Ishikawa (cell line): ENCODE data around the gene EML1.

Experiments
- CEBPB ChIP-seq: IDR thresholded peaks from 2 replicates; pipeline ENCODE4 v1.6.1; 2012
- CREB1 ChIP-seq: IDR thresholded peaks from 2 replicates; pipeline ENCODE4 v1.6.1; 2012; ENCODE audit warnings: low read depth
- EGR1 ChIP-seq: IDR thresholded peaks from 2 replicates; pipeline ENCODE4 v1.6.1; 2012
- EP300 ChIP-seq: IDR thresholded peaks from 2 replicates; pipeline ENCODE4 v1.6.1; 2012; ENCODE audit warnings: borderline replicate concordance
- FOXM1 ChIP-seq: IDR thresholded peaks from 2 replicates; pipeline ENCODE4 v1.6.1; 2012; ENCODE audit warnings: low read depth, borderline replicate concordance
- NFIC ChIP-seq: IDR thresholded peaks from 2 replicates; pipeline ENCODE4 v1.6.1; 2012
- RAD21 ChIP-seq: IDR thresholded peaks from 2 replicates; pipeline ENCODE4 v1.6.1; 2012; ENCODE audit warnings: low read depth
- TAF1 ChIP-seq: IDR thresholded peaks from 2 replicates; pipeline ENCODE4 v1.6.1; 2012; ENCODE audit warnings: low read depth, mild to moderate bottlenecking
- TCF12 ChIP-seq: IDR thresholded peaks from 2 replicates; pipeline ENCODE4 v1.6.1; 2012; ENCODE audit warnings: low read depth
- TEAD4 ChIP-seq: IDR thresholded peaks from 2 replicates; pipeline ENCODE4 v1.6.1; 2012
- YY1 ChIP-seq: IDR thresholded peaks from 2 replicates; pipeline ENCODE4 v1.6.1; 2012; ENCODE audit warnings: low read depth
- ZBTB7A ChIP-seq: IDR thresholded peaks from 2 replicates; pipeline ENCODE4 v1.6.1; 2012; ENCODE audit warnings: low read depth
- TF ChIP-seq, protein P1 (sequence below): IDR thresholded peaks from 2 replicates; pipeline ENCODE4 v1.6.1; 2012; ENCODE audit warnings: low read depth, mild to moderate bottlenecking
- TF ChIP-seq, protein P2 (sequence below): IDR thresholded peaks from 2 replicates; pipeline ENCODE4 v1.6.1; 2012
- TF ChIP-seq, protein P3 (sequence below): IDR thresholded peaks from 2 replicates; pipeline ENCODE4 v1.6.1; 2012

The EML1 gene

DNA sequence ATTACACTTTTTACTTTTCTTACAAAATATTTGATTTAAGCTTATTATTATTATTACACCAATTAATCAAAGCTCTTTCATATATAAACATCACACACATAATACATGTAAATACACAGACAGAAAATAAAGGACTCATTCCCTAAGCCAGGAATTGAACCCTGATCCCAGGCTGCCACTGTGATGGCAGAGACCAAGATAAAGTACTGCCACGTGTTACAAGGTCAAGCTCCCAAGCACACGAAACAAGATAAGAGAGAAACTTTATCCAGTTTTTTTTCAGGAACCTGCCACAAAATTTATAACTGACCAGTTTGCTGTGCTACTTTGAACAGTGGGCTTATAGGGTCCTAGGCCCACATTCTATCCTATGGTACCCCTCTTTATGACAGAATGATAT lies 111.3 kb downstream of the EML1 start:
- TF ChIP-seq YY1 (no peak), CEBPB (no peak), TCF12 (no peak), NFIC (no peak), TAF1 (no peak), CREB1 (no peak), FOXM1 (no peak)
- TF ChIP-seq, protein P1, sequence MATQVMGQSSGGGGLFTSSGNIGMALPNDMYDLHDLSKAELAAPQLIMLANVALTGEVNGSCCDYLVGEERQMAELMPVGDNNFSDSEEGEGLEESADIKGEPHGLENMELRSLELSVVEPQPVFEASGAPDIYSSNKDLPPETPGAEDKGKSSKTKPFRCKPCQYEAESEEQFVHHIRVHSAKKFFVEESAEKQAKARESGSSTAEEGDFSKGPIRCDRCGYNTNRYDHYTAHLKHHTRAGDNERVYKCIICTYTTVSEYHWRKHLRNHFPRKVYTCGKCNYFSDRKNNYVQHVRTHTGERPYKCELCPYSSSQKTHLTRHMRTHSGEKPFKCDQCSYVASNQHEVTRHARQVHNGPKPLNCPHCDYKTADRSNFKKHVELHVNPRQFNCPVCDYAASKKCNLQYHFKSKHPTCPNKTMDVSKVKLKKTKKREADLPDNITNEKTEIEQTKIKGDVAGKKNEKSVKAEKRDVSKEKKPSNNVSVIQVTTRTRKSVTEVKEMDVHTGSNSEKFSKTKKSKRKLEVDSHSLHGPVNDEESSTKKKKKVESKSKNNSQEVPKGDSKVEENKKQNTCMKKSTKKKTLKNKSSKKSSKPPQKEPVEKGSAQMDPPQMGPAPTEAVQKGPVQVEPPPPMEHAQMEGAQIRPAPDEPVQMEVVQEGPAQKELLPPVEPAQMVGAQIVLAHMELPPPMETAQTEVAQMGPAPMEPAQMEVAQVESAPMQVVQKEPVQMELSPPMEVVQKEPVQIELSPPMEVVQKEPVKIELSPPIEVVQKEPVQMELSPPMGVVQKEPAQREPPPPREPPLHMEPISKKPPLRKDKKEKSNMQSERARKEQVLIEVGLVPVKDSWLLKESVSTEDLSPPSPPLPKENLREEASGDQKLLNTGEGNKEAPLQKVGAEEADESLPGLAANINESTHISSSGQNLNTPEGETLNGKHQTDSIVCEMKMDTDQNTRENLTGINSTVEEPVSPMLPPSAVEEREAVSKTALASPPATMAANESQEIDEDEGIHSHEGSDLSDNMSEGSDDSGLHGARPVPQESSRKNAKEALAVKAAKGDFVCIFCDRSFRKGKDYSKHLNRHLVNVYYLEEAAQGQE: no peak
- TF ChIP-seq, protein P2, sequence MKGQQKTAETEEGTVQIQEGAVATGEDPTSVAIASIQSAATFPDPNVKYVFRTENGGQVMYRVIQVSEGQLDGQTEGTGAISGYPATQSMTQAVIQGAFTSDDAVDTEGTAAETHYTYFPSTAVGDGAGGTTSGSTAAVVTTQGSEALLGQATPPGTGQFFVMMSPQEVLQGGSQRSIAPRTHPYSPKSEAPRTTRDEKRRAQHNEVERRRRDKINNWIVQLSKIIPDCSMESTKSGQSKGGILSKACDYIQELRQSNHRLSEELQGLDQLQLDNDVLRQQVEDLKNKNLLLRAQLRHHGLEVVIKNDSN: no peak

DNA sequence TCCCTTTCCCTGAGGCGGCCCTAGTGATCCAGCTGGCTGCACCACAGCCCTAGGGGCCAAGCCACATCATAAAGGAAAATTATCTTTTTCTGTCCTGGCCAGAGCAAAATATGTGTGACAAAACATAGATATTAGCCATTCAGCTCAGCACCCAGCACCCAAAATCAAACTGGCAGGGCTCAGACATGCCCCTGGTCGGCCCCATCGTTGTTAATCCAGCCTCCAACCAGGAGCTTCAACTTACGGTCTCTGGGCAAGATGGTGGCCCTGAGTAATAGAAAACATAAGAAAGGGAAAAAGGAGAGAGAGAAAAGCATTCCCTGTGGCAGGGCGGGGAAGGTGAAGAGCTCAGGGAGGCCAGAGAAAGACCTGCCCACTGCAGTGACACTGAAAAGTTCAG lies 111.9 kb downstream of the EML1 start:
- no peak for TF ChIP-seq FOXM1
- TF ChIP-seq EP300: no peak
- no peak for TF ChIP-seq NFIC
- TF ChIP-seq CREB1: no peak
- no peak for TF ChIP-seq ZBTB7A
- no peak for TF ChIP-seq YY1
- no peak for TF ChIP-seq RAD21
- TF ChIP-seq, protein P3, sequence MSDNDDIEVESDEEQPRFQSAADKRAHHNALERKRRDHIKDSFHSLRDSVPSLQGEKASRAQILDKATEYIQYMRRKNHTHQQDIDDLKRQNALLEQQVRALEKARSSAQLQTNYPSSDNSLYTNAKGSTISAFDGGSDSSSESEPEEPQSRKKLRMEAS: no peak
- TF ChIP-seq, protein P1: no peak
- no peak for TF ChIP-seq TEAD4

DNA sequence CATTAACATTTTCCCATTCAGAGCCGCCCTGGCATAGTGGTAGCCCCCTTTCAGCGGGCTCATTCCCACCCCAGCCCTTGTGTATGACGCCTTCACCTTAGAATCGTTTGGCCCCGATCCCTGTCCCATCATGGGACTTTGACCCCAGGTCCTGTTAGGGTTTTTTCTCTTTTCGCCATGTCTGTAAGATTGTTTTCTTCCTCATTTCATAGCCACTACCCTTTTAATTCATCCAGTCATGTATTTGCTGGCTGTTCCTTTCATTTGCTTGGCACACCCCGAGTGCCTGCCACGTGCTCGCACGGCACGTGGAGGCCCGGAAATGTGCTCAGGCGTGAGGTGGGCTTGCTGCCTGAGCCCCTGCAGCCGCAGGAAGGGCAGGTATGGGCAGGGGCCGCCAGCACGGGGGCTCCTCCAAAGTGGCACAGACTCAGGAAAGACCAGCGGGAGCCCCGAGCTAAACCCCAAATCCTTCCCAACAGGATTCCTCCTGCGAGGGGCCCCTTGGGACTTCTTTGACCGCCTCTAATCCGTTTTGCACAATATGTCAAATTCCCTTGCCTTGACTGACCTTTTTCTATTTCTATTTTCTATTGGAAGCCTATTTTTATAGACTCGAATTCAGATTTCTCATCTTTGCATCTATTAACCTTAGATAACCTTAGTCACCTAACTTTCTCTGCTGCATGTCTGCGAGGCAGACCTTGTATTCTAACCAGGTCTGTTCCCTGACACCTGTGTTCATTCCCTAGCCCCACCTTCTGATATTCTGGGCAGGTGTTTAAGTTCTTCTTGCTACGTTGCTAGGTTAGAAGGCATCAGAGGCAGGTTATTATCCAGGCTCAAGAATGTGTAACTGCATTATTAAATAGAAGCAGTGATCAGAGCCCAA lies 114.8 kb downstream of the EML1 start:
- TF ChIP-seq EGR1 (no peak), ZBTB7A (no peak), TCF12 (no peak), RAD21 (no peak), YY1 (no peak), CREB1 (no peak), TAF1 (no peak), CEBPB (no peak), TEAD4 (no peak), EP300 (no peak), NFIC (no peak), FOXM1 (no peak)
- TF ChIP-seq, protein P3: no peak
- TF ChIP-seq, protein P1: no peak
- TF ChIP-seq, protein P2: no peak

DNA sequence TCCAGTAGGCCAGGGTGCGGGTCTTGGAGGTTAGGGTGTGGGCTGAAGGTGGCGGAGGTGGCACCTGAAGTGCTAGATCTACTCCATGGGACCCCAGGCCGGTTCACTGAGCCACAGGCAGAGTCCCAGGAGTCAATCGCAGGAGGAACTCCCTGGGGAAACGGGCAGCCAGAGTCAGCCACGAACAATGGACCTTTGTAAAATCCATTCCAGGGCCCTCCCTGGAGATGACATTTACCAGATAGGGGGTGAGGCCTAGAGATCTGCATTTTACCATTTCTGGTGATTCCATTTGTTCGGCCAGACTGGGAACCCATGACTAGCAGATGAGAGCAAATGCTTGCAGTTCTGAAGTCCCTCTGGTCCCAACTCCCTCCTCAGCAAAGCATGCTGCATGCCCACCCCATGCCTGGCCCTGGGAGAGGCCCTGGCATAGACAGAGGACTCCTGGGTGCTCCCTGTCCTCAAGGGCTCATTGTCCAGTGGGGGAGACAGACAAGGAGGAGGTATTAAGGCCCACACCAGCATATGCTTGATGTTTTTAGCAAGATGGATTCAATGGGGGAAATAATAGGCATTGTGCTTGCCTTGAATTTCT lies 115.5 kb downstream of the EML1 start:
- no peak for TF ChIP-seq NFIC
- TF ChIP-seq CEBPB: no peak
- TF ChIP-seq, protein P1: no peak
- TF ChIP-seq EP300: no peak
- no peak for TF ChIP-seq RAD21
- no peak for TF ChIP-seq TAF1
- TF ChIP-seq TEAD4: no peak
- no peak for TF ChIP-seq FOXM1
- no peak for TF ChIP-seq ZBTB7A
- TF ChIP-seq, protein P3: no peak
- no peak for TF ChIP-seq CREB1
- TF ChIP-seq YY1: no peak
- TF ChIP-seq EGR1: no peak
- no peak for TF ChIP-seq TCF12
